GM12878 (cell line): Measurements from ENCODE around the gene KLK5.

Source experiments
- CTCF ChIP-seq, 3 experiments: IDR thresholded peaks in 2 of 3; conservative IDR thresholded peaks in 1 of 3; 2 replicates each; pipeline ENCODE4 v1.5.1; 2011; ENCODE audit warnings: low read depth in 3 of 3, low read length in 3 of 3, mild to moderate bottlenecking in 3 of 3, control low read depth in 2 of 3, moderate library complexity in 2 of 3, inconsistent platforms in 1 of 3, mixed read lengths in 1 of 3; ENCODE audit not compliant: control insufficient read depth in 2 of 3, insufficient read depth in 1 of 3; ENCODE audit errors: extremely low read depth in 1 of 3
- EZH2 ChIP-seq: IDR thresholded peaks from 2 replicates; pipeline ENCODE4 v1.6.1; 2012; ENCODE audit warnings: low read depth, mild to moderate bottlenecking, control low read depth, inconsistent platforms, low read length, borderline replicate concordance; ENCODE audit not compliant: control insufficient read depth
- JUNB ChIP-seq: IDR thresholded peaks from 2 replicates; pipeline ENCODE4 v1.6.1; 2016; ENCODE audit warnings: antibody characterized with exemption, mild to moderate bottlenecking
- MYC ChIP-seq: IDR thresholded peaks from 2 replicates; pipeline ENCODE4 v1.6.1; 2011; ENCODE audit warnings: mild to moderate bottlenecking, low read length, moderate library complexity, inconsistent platforms; ENCODE audit not compliant: insufficient read depth, insufficient replicate concordance, insufficient read length, severe bottlenecking
- USF2 ChIP-seq: IDR thresholded peaks from 2 replicates; pipeline ENCODE4 v1.6.1; 2011; ENCODE audit warnings: low read depth, low read length, improper control_type of control experiment, borderline replicate concordance

DNA sequence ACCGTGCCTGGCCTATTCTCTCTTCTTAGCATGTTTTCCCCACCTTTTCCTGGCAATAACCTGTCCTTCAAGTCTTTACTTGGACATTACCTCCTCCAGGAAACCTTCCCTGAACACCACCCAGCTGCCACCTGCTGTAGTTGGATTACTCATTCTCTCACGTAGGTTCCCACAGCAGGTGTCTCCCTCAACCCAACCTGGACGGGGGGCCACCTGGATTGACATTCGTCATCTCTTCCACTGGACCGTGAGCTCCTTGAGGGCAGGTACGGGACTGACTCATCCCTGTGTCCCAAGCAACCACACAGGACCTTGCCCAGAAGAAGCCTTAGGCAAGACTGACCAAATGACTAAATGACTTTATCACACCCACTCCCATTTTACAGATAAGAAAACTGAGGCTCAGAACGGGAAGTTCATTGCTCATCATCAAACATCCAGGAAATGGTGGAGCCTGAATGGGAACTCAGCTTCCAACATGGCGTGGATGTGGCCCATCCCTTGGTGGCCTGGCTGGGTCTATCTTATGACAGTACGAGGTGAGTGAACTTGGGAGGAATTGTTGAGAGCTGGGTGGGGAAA is 20.0 kb upstream of the KLK5 start:
- no peak for TF ChIP-seq CTCF (IDR thresholded peaks at IDR 0.05 in 2 of 3, conservative IDR thresholded peaks at IDR 0.05 in 1 of 3; ENCODE audit: control insufficient read depth in 2 of 3, extremely low read depth in 1 of 3, insufficient read depth in 1 of 3, low read depth in 3 of 3, low read length in 3 of 3)
- no peak for TF ChIP-seq USF2
- TF ChIP-seq MYC: no peak
- TF ChIP-seq JUNB: no peak
- TF ChIP-seq EZH2: no peak
